DND-41 (cell line): ENCODE results near the gene MAGI3.

Experiments used
- CTCF ChIP-seq: IDR thresholded peaks from 2 replicates; pipeline ENCODE4 v1.5.1; 2012; ENCODE audit warnings: borderline replicate concordance, low read length, moderate library complexity, mild to moderate bottlenecking; ENCODE audit not compliant: poor library complexity, severe bottlenecking; ENCODE audit errors: extremely low read depth
- EZH2 ChIP-seq: IDR thresholded peaks from 3 replicates; pipeline ENCODE4 v1.6.1; 2012; ENCODE audit warnings: borderline replicate concordance, low read depth, mild to moderate bottlenecking, moderate library complexity, low read length, inconsistent platforms; ENCODE audit not compliant: severe bottlenecking

GRCh38 chr1:113647164-113647563 is 256.8 kb downstream of the MAGI3 start:
- TF ChIP-seq CTCF (no peak), EZH2 (no peak)
